Loucy (cell line): ENCODE measurements around the gene SUGP2.

ENCODE experiments used
- EZH2phosphoT487 ChIP-seq: fragments of 200-600 bp; IDR thresholded peaks from 2 replicates; pipeline ENCODE4 v1.6.1; 2018; ENCODE audit warnings: antibody characterized with exemption, mild to moderate bottlenecking, moderate library complexity, borderline replicate concordance
- TF ChIP-seq, protein P1 (sequence below): fragments of 200-600 bp; sonication (generic); conservative IDR thresholded peaks from 2 replicates; pipeline ENCODE4 v1.5.1; 2014; ENCODE audit warnings: mild to moderate bottlenecking, antibody characterized with exemption, low read length

GRCh38 chr19:18948976-18949356 lies 84.4 kb downstream of the SUGP2 start:
- TF ChIP-seq, protein P1, sequence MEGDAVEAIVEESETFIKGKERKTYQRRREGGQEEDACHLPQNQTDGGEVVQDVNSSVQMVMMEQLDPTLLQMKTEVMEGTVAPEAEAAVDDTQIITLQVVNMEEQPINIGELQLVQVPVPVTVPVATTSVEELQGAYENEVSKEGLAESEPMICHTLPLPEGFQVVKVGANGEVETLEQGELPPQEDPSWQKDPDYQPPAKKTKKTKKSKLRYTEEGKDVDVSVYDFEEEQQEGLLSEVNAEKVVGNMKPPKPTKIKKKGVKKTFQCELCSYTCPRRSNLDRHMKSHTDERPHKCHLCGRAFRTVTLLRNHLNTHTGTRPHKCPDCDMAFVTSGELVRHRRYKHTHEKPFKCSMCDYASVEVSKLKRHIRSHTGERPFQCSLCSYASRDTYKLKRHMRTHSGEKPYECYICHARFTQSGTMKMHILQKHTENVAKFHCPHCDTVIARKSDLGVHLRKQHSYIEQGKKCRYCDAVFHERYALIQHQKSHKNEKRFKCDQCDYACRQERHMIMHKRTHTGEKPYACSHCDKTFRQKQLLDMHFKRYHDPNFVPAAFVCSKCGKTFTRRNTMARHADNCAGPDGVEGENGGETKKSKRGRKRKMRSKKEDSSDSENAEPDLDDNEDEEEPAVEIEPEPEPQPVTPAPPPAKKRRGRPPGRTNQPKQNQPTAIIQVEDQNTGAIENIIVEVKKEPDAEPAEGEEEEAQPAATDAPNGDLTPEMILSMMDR: no peak
- TF ChIP-seq EZH2phosphoT487: no peak
